Suprapubic skin (tissue), 4 donors: ENCODE data around the gene KDM5B. TPM values are rescaled to one million over a fixed set of nuclear protein-coding genes. Genes with fewer than 3 reads are reported as not detected.
"Not testable (repeated sequence)": the region's sequence is repeated elsewhere in the genome, so short reads cannot be mapped to it uniquely, and the experiment has no call there.

Source experiments
- DNase-seq, 2 donors: peaks; one replicate each; pipeline ENCODE4 v3.0.0-alpha.2; 2019; ENCODE audit warnings: low spot score in 2 of 2
- H3K27ac ChIP-seq: fragments of 200-600 bp; sonication (generic); one replicate; pipeline ENCODE4 v1.5.1; 2019
- H3K27me3 ChIP-seq: fragments of 200-600 bp; sonication (generic); one replicate; pipeline ENCODE4 v1.5.1; 2019
- H3K36me3 ChIP-seq: fragments of 200-600 bp; sonication (generic); one replicate; pipeline ENCODE4 v1.5.1; 2019
- H3K4me1 ChIP-seq: fragments of 200-600 bp; sonication (generic); one replicate; pipeline ENCODE4 v1.5.1; 2019
- H3K4me3 ChIP-seq: fragments of 200-600 bp; sonication (generic); one replicate; pipeline ENCODE4 v1.5.1; 2019; ENCODE audit warnings: mild to moderate bottlenecking
- H3K9me3 ChIP-seq: fragments of 200-600 bp; sonication (generic); one replicate; pipeline ENCODE4 v1.5.1; 2019
- CTCF ChIP-seq, 2 donors: fragments of 200-600 bp in 1 of 2; fragments of 450-650 bp in 1 of 2; sonication (generic) in 1 of 2; IDR thresholded peaks; one replicate each; pipeline ENCODE4 v1.5.1; 2016 to 2019; ENCODE audit warnings: antibody characterized with exemption in 2 of 2, mild to moderate bottlenecking in 1 of 2, moderate library complexity in 1 of 2
- EP300 ChIP-seq: sonication (generic); formaldehyde crosslinking; IDR thresholded peaks from one replicate; pipeline ENCODE4 v1.6.1; 2017; ENCODE audit warnings: antibody characterized with exemption
- POLR2A ChIP-seq, 2 donors: fragments of 450-650 bp; IDR thresholded peaks; one replicate each; pipeline ENCODE4 v1.6.1; 2017; ENCODE audit warnings: antibody characterized with exemption in 2 of 2, mild to moderate bottlenecking in 2 of 2, moderate library complexity in 2 of 2
- POLR2AphosphoS5 ChIP-seq, 3 donors: sonication (generic); formaldehyde crosslinking; IDR thresholded peaks; one replicate each; pipeline ENCODE4 v1.6.1; 2017; ENCODE audit warnings: antibody characterized with exemption in 3 of 3
- WGBS: methylation state at CpG from one replicate; pipeline ENCODE4 v1.1.5; 2018; 5-methylcytosine and 5-hydroxymethylcytosine counted together
- total RNA-seq, 4 donors: library from RNA; depleted of rRNA; stranded (reverse); fragments of >200 nt; gene quantifications; one replicate each; pipeline ENCODE4 v1.1.0, GENCODE V29; 2016

Gene KDM5B
- total RNA-seq, 4 donors from 2014 or later, result 76.1 to 165 (median 89.4) TPM

- Histone ChIP-seq H3K36me3 (peaks cover 80% of the 10 kb centered on the region), H3K27me3 (no peaks in the 10 kb centered on the region), H3K9me3 (no peaks in the 10 kb centered on the region), H3K4me1 (no peaks in the 10 kb centered on the region), H3K4me3 (no peak overlapping the region), H3K27ac (no peak overlapping the region)
- no peak for DNase-seq
- 94% methylated on average over 6 of the region's 6 CpGs for WGBS
- TF ChIP-seq POLR2A (IDR thresholded peaks at IDR 0.05), result no peak
- TF ChIP-seq POLR2AphosphoS5 (IDR thresholded peaks at IDR 0.05), result no peak
- TF ChIP-seq EP300, result no peak
- TF ChIP-seq CTCF (IDR thresholded peaks at IDR 0.05), result no peak
Observed at GRCh38 chr1:202742496-202742895, 65.7 kb downstream of the KDM5B start.

- Histone ChIP-seq H3K36me3 (peaks cover 88% of the 10 kb centered on the region), H3K27ac (no peak overlapping the region), H3K27me3 (no peaks in the 10 kb centered on the region), H3K9me3 (no peaks in the 10 kb centered on the region), H3K4me3 (no peak overlapping the region), H3K4me1 (no peaks in the 10 kb centered on the region)
- DNase-seq, result no peak
- TF ChIP-seq POLR2AphosphoS5 (IDR thresholded peaks at IDR 0.05), result no peak
- TF ChIP-seq POLR2A (IDR thresholded peaks at IDR 0.05), result no peak
- TF ChIP-seq CTCF (IDR thresholded peaks at IDR 0.05), result no peak
- TF ChIP-seq EP300, result no peak
- WGBS, result 95% methylated on average over 10 of the region's 10 CpGs
Observed at GRCh38 chr1:202733251-202733650, 75.0 kb downstream of the KDM5B start.

GRCh38 chr1:202728951-202729350 is 79.3 kb downstream of the KDM5B start:
- Histone ChIP-seq H3K4me1 (no peaks in the 10 kb centered on the region), H3K27me3 (no peaks in the 10 kb centered on the region), H3K27ac (no peak overlapping the region), H3K9me3 (no peaks in the 10 kb centered on the region), H3K4me3 (no peak overlapping the region), H3K36me3 (peaks cover 72% of the 10 kb centered on the region)
- WGBS, result 89% methylated on average over 3 of the region's 4 CpGs
- TF ChIP-seq POLR2A (IDR thresholded peaks at IDR 0.05) (no peak), CTCF (IDR thresholded peaks at IDR 0.05) (no peak), EP300 (no peak), POLR2AphosphoS5 (IDR thresholded peaks at IDR 0.05) (no peak)
- DNase-seq, result no peak

DNA sequence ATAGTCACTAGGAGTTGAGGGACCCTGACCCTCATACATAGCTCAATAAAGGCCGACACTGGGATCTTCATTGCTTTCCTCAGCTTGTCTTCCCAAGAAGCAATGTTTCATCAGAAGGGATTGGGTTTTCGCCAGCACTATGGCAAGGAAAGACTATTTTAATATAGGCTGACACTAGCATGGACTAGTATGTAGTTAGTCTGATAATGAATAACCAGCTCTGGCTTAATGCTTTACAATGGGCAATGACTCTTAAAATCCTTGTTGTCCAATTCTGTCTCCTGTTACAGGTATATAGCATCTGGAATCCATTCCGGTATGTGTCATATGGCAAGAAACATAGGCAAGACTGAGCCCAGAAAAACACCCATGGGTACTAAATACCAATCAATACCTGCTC is 82.7 kb downstream of the KDM5B start:
- no peak overlapping the region for H3K27ac ChIP-seq
- H3K9me3 ChIP-seq, result no peaks in the 10 kb centered on the region
- H3K27me3 ChIP-seq, result no peaks in the 10 kb centered on the region
- H3K36me3 ChIP-seq, result peaks cover 38% of the 10 kb centered on the region
- 91% methylated on average over 3 of the region's 3 CpGs for WGBS
- no peak for TF ChIP-seq POLR2A (IDR thresholded peaks at IDR 0.05)
- TF ChIP-seq CTCF (IDR thresholded peaks at IDR 0.05), result no peak
- no peak for TF ChIP-seq POLR2AphosphoS5 (IDR thresholded peaks at IDR 0.05)
- TF ChIP-seq EP300, result no peak
- DNase-seq, result no peak
- H3K4me3 ChIP-seq, result no peak overlapping the region
- no peaks in the 10 kb centered on the region for H3K4me1 ChIP-seq

- Histone ChIP-seq H3K9me3 (no peaks in the 10 kb centered on the region), H3K27ac (no peak overlapping the region), H3K27me3 (no peaks in the 10 kb centered on the region), H3K36me3 (peaks cover 20% of the 10 kb centered on the region), H3K4me1 (peaks cover 6% of the 10 kb centered on the region), H3K4me3 (no peak overlapping the region)
- WGBS, result 90% methylated on average over 7 of the region's 7 CpGs
- DNase-seq, result no peak
- TF ChIP-seq POLR2A (IDR thresholded peaks at IDR 0.05) (no peak), EP300 (no peak), POLR2AphosphoS5 (IDR thresholded peaks at IDR 0.05) (no peak), CTCF (IDR thresholded peaks at IDR 0.05) (no peak)
Observed at GRCh38 chr1:202723708-202724107, 84.5 kb downstream of the KDM5B start.

- H3K36me3 ChIP-seq, result peaks cover 13% of the 10 kb centered on the region
- DNase-seq, H3K27ac ChIP-seq, H3K9me3 ChIP-seq, H3K4me1 ChIP-seq, H3K4me3 ChIP-seq, H3K27me3 ChIP-seq: not testable (repeated sequence)
- 84% methylated on average over 6 of the region's 6 CpGs for WGBS
Observed at GRCh38 chr1:202723046-202723445, 85.2 kb downstream of the KDM5B start.
